ENCODE measurements around the gene VPS33B.
A peak's percentile ranks its signal among the peaks of the same experiment; 100 is the strongest.
"Not testable (repeated sequence)": the region's sequence is repeated elsewhere in the genome, so short reads cannot be mapped to it uniquely, and the experiment has no call there.

VPS33B gene

GRCh38 chr15:91027677-91028076, 5.3 kb upstream of the VPS33B start:
- no peak for DNase-seq

GRCh38 chr15:91023720-91024119, 1.3 kb upstream of the VPS33B start:
- no peak for DNase-seq

GRCh38 chr15:91022832-91023129, 387 bp upstream of the VPS33B start:
- no peak for DNase-seq

- peak; percentile 4 for DNase-seq
Measured at GRCh38 chr15:91021516-91022074, 799 bp downstream of the VPS33B start.

- DNase-seq: no peak
Measured at GRCh38 chr15:91018158-91018557, 4.2 kb downstream of the VPS33B start.

- DNase-seq: no peak
Measured at GRCh38 chr15:91017716-91018115, 4.7 kb downstream of the VPS33B start.

- not testable (repeated sequence) for DNase-seq
Measured at GRCh38 chr15:91013701-91014100, 8.7 kb downstream of the VPS33B start.

GRCh38 chr15:91007266-91007665, 15.1 kb downstream of the VPS33B start:
- DNase-seq: no peak

GRCh38 chr15:91001209-91001608, 21.2 kb downstream of the VPS33B start:
- no peak for DNase-seq

GRCh38 chr15:90998737-90999136, 23.7 kb downstream of the VPS33B start:
- no peak for DNase-seq

GRCh38 chr15:90994417-90995311, 27.7 kb downstream of the VPS33B start, which contains the start of gene PRC1:
TSS of gene PRC1 (minus strand) at chr15:90994535. CDS start at chr15:90994417, 118 bp downstream.
- DNase-seq: peak; percentile 99

- DNase-seq: no peak
Measured at GRCh38 chr15:90994059-90994416, 28.4 kb downstream of the VPS33B start.

- DNase-seq: no peak
Measured at GRCh38 chr15:90991587-90992285, 30.7 kb downstream of the VPS33B start.

- DNase-seq: no peak
Measured at GRCh38 chr15:90990446-90990845, 31.9 kb downstream of the VPS33B start.

- DNase-seq: no peak
Measured at GRCh38 chr15:90989040-90989768, 33.2 kb downstream of the VPS33B start.

- no peak for DNase-seq
Measured at GRCh38 chr15:90988296-90988695, 34.1 kb downstream of the VPS33B start.

- DNase-seq: no peak
Measured at GRCh38 chr15:90987561-90988141, 34.7 kb downstream of the VPS33B start.

GRCh38 chr15:90986790-90987507, 35.4 kb downstream of the VPS33B start:
- DNase-seq: no peak

GRCh38 chr15:90982135-90982534, 40.3 kb downstream of the VPS33B start:
- DNase-seq: peak; percentile 51

GRCh38 chr15:90981681-90982080, 40.7 kb downstream of the VPS33B start:
- DNase-seq: no peak

GRCh38 chr15:90979582-90979981, 42.8 kb downstream of the VPS33B start:
- no peak for DNase-seq

GRCh38 chr15:90974216-90974615, 48.2 kb downstream of the VPS33B start:
- no peak for DNase-seq
